GM18511 (cell line): ENCODE measurements around the gene NEU4.

Source experiments
- ATAC-seq: cut with Tn5 transposase; IDR thresholded peaks from one replicate; pipeline ENCODE4 v1.9.1; 2021; ENCODE audit warnings: mild to moderate bottlenecking, moderate library complexity; ENCODE audit not compliant: unreplicated experiment

The NEU4 gene

DNA sequence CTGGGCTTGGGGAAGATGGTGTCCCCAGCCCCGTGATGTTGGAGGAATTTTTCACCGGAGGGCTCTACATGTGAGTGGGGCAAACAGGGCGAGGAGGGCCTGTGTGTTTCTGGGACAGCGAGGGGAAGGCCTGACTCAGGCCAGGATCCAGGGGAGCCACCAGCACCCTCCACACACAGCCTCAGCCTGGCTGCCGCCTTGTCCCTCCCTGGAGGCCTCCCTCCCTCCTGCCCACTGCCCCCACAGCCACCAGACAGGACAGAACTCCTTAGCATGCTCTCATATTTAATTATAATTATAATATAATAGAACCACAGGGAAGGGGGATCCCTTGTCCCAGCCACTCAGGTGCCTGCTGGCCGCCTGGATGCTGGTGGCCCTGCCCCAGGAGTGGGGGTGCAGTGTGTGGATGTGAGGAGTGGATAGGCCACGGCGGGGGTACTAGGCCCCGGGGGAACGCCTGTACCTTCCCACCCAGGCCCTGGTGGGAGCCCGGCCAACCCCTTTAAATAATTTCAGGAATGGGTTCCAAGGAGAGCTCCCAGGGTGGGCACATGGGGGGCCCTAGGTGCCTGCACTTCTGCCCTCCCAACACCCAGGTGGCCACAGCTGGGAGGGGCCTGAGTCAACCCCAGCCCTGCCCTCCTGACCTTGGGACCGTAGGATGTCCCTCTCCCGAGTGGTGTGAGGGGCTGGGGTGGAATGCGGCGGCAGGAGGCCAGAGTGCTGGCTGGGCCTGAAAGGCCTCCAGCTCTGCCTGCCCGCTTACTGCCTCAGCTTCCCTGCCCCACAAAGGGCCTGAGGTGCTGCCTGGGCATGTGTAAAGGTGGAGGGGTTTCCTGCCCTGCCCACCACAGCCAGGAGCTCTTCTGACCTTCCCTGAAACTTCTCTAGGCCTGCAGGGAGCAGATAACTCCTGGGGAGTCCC lies 40.9 kb downstream of the NEU4 start:
- ATAC-seq: no peak

GRCh38 chr2:241850544-241851324 lies 41.7 kb downstream of the NEU4 start:
- ATAC-seq: no peak

GRCh38 chr2:241851325-241852115 lies 42.5 kb downstream of the NEU4 start:
- no peak for ATAC-seq

DNA sequence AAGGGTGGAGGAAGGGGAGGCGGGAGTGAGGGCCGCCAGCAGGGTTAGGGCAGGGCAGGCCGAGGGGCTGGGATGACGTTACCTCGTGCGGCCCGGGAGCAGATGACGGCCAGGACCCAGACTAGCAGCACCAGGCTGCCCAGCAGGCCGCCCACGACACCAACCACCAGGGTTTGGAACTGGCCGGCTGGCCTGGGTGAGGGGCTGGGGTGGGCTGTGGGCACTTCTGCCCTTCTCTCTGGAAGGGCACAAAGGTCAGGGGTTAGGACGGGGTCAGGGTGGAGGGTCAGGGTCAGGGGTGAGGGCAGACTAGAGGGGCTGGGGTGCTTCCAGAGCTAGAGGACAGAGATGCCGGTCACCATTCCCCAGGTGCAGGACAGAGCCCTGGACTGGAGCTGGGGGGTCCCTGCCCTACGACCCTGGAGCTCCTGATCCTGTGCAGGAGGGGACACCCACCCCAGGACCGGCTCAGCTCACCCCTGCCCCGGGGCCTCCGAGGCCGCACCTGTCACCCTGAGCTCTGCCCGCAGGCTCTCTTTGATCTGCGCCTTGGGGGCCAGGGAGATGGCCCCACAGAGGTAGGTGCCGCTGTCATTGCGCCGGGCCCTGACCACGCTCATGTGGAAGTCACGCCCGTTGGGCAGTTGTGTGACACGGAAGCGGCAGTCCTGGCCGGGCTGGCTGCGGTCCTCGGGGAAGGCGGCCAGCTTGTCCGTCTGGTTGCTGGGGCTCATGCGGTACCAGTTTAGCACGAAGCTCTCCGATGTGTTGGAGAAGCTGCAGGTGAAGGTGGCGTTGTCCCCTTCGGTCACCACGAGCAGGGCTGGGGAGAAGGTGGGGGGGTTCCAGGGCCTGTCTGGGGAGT lies 43.4 kb downstream of the NEU4 start:
- ATAC-seq: no peak

DNA sequence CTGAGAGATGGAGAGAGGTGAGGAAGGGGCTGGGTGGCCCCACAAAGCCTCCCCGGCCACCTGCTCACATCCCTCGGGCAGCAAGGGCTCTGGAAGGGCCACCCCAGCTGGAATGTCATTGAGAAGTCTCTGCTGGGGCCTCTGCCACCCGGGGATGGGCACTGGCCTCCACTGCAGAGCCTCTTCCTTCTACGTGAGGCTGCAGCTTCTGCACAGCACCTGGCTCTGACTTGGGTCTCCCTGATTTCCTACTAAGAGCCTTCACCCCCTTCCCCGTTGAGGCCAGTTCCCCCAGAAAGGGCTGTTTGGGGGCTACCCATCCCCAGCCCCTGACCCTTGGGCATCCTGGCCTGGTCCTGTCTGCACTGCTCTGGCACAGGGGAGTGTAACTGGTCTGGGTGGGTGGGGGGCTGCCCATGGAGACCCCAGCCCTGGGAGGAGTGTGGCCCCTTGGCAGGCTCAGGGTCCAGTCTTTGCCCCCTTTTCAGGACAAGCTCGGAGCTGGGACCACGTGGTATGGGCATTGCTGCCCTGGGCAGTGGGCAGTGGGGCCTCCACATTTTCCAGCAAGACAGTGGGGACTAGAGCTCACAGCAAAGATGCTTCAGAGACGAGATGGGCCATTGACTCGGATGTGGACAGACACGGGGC lies 44.1 kb downstream of the NEU4 start:
- ATAC-seq: no peak

DNA sequence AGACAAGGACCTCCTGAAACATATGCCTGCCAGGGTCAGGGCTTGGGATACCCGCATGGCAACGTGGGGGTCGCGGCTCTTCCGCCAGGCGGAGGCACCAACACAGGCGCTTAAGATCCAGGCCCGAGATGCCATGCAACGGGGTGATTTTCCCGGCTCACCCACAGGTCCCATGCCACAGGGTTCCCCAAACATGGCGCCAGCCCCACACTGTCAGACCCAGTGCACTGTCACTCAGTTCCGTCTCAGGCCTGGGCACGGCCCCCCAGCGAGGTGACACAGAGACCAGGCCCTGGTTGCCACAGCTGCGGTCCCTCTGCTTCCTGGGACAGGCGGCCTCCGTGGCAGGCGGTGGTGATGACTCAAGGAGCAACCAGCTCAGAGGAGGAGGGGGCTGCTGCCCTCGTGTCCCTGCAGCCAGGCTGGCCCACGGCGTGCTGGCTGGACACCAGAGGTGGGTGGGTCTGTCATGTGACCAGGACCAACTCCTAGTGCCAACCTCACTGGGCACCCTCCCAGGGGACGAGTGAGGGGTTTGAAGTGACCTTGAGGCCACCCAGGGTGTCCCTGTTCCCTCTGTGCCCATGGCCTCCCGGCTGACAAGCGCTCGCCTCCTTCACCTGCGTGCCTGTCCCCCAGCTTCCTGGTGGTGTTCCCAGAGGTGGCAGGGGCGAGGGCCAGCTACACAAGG lies 44.8 kb downstream of the NEU4 start:
- ATAC-seq: no peak

GRCh38 chr2:241854342-241855244 lies 45.6 kb downstream of the NEU4 start:
- no peak for ATAC-seq

GRCh38 chr2:241855245-241855887 lies 46.4 kb downstream of the NEU4 start:
- no peak for ATAC-seq

- no peak for ATAC-seq
Measured at GRCh38 chr2:241855888-241856422, 47.0 kb downstream of the NEU4 start.

DNA sequence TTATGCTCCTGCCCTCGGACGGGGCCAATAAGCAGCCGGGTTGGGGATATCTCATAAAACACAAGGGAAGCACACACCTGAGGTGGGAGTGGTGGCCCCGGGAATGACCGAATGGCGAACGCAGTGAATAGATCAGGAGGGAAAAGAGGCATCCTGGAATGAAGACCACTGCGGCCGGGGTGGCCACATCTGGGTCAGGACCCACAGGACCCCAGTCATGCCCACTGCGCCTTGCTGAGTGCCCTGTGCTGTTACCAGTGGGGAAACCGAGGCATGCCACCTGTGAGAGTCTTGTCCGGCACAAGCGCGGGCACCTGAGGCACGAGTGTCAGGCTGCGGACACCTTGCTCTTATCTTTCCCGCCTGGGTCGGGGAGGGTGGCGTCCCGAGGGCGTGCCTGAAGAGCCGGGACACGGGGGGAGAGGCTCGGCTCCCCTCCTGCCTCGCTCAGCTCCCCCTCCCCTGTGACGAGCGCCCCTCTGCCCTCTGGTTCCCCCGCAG lies 48.1 kb downstream of the NEU4 start:
- no peak for ATAC-seq

GRCh38 chr2:241857572-241858121 lies 48.7 kb downstream of the NEU4 start:
- no peak for ATAC-seq

- ATAC-seq: peak; percentile 64
Measured at GRCh38 chr2:241858206-241859016, 49.4 kb downstream of the NEU4 start, which contains the start of gene PDCD1. TSS of gene PDCD1 (minus strand) at chr2:241858894. CDS start at chr2:241858838, 56 bp downstream.

- ATAC-seq: peak; percentile 36
Measured at GRCh38 chr2:241859017-241859435, 50.0 kb downstream of the NEU4 start.

GRCh38 chr2:241859436-241860183 lies 50.6 kb downstream of the NEU4 start:
- ATAC-seq: peak; percentile 53
